IPS DF 19.7 (cell line): Measurements from ENCODE around the gene ADCY10.

Experiments used
- DNase-seq: peaks from one replicate; pipeline ENCODE4 v3.0.0-alpha.2; 2013; ENCODE audit warnings: low read depth, low spot score

Gene ADCY10

DNA sequence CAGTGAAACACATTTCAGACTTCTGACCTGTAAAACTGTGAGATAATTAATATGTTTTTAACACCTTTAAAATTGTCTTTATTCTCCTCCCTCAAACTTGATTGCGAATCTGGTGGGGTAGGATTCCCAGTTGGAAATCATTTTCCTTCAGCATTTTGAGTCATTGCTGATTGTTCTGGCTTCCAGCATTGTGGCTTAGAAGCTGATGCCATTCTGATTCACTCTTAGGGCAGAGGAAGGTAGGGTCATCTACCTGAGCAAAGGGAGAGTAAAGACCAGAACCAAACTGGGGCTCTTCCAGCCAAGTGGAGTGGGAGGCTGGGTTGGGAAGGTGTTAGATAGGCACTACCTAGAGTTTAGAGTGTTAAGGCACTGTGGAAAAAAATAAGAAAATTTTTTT is 131.0 kb downstream of the ADCY10 start:
- DNase-seq = no peak

DNA sequence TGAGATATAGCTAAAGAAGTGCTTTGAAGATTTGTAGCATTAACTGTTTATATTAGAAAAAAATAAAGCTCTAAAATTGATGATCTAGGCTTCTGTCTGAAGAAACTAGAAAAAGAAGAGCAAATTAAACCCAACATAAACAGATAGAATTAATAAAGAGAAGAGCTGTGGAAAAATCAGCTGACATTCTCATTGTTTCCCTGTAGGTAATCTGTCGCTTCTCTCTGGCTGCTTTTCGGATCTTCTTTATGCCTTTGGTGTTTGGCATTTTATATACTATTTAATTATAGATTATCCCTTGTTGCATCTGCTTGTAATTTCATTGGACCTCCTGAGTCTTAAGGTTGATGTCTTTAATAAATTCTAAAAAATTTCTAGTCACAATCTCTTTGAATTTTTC is 132.4 kb downstream of the ADCY10 start:
- no peak for DNase-seq

DNA sequence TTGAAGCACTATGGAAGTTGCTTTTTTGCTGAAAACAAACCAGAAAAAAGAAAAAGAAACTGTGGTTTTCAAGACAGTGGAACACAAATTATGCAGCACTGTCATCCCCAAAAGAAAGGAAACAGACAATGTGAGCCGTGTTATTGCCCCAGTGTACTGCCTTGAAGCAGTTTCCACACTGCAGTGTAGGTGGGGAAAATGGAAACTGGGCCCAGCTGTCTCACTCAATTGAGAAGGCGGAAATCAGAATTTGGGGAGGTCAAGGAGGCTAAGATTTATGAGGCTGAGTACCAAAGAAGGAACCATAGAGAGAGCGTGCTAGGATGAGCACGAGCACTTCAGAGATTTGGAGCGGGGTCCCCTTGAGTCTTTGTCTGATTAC is 136.7 kb downstream of the ADCY10 start:
- DNase-seq = no peak

DNA sequence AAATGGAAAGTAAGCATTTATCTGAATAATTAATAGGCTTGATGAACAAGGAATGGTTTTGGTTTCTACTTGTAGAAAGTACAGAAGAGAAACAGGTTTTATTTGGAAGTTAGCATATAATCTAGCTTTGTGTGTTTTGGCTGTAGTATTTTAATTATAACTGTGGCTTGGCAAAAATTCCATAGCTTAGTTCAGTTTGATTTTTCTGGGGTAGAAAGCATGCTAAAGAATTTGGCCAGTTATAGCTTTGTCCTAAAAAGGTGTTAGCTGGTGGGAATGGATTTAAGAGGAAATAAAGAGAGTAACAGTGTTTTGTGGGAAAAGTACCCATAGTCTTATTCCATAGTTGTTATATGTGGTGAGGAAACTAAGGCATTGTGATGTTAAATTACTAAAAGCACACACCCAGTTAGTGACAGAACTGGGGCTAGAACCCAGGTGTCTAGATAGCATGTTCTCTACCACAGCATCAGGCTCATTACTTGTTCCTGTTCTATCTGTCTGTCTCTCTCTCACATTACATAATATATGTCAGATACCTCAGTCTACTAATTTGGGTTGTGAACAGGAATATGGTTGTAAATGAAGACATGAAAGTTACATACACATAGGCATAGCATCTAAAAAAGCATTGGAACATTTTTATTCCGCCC is 137.2 kb downstream of the ADCY10 start:
- no peak for DNase-seq

DNA sequence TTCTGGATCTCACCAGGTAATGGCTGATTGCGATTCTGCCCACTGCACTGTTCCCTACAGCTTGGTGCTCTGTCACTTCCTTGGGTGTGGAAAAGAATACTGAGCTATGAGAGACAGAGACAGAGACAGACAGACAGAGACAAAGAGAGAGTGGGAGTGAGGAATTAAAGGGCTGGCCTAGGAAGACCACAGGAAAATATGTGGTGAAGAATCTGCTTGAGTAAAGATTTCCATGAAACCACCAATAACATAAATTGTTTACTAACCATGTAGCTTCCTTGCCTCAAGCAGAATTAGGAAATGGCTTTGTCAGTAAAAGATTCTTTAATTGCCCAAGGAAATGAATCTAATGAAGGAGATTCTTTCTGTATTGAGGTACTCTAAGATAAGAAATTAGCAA is 137.8 kb downstream of the ADCY10 start:
- DNase-seq = no peak

DNA sequence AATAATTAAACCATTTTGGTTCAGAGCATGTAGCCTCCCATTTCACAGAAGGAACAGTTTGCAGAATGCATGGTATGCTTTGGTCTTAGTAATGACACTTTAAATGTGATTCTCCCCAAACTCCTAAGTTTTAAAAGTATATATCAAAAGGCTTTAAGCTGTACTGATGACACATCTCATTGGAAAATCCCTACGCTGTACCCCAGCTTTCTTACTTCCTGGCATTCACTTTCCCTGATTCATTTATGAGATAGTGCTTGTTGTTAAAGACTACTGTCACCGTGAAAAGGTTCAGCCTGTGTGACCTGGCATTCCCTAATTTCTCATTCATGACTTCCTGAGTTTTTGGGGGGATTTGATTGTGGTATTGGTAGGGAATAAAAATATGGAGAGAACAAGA is 138.8 kb downstream of the ADCY10 start:
- DNase-seq = no peak

DNA sequence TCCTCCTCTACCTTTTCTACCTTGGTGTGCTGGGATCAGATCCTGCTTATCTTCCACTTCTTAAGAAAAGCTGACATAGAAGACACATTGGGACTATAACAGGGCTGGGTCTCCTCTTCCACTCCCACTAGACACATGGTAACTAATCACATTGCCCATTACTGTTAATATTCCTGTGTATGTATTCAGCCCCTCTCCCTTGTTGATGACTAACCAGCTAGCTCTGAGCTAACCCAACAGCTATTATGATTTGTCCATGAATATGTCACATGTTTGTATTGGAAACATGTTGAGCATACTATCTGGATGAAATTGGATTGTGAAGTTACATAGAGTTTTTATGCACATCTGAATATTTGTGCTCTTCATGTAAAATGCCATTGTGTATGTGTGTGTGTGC is 139.2 kb downstream of the ADCY10 start:
- no peak for DNase-seq

DNA sequence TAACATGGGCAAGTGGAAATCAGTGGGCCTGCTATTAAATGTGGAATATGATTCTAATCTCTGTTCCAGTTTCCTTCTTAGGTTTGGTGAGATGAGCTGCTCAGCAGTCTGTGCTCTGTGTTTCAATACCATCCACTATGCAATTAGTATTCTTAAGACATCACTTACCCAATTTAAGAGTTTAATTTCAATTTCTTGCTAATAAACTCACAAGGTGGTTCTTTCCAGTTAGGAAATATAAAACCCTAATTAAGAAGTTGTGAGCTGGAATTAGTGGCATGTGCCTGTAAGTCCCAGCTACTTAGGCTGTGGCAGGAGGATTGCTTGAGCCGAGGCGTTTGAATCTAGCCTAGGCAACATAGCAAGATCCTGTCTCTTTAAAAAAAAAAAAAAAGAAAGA is 140.4 kb downstream of the ADCY10 start:
- DNase-seq = no peak

DNA sequence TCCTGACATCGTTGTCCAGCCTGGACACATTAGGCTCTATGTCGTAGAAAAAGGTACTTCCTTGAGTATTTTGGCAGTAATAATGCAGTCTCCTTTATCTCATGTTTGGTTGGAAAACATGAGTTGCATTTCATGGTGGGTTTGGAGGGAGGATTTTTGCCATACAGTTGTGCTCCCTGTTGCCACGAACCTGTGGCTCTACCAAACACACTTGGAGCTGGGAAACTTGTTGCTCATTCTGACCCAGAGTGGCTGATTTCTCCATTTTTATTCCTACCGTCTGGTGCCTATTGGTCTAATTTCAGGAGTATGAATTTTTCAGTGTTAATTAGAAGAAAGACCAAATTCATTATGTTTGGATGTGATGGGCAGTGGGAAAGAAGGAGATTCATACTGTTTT is 141.5 kb downstream of the ADCY10 start:
- no peak for DNase-seq

DNA sequence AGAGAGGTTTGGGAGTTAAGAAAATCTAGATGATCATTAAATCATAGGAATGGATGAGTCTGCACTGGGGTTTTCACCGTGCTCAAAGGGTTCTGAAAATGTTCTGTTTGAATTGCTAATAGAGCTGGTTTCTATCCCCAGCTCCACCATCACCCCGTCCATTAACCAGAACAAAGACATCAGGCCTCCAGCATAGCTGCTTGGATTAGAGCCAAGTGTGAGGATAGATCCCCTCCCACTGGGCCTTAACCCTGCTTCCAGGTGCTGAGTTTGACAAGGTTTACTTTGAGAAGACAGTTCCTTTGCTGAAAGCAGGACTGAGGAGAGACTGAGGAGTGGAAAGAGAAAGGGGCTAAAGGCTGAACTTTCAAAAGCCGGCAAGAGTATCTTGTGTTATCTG is 143.8 kb downstream of the ADCY10 start:
- no peak for DNase-seq

DNA sequence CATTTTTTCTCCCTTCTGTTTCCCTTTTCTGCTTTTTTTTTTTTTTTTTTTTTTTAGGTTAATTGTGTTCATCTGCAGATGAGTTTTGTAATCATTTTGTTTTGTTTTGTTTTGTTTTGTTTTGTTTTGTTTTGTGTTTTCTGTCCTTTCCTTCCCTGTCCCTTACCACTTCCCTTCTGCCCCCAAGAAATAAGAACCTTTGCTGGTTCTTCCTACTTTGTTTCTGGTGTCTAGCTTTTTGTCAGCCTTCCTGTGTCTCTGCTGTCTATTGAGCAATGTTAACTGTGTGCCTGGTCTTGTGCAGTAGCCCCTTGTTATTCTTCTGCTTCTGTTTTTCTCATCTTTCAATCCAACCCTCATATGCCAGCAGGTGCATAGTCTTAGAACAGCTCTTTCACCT is 146.2 kb downstream of the ADCY10 start:
- DNase-seq = no peak

DNA sequence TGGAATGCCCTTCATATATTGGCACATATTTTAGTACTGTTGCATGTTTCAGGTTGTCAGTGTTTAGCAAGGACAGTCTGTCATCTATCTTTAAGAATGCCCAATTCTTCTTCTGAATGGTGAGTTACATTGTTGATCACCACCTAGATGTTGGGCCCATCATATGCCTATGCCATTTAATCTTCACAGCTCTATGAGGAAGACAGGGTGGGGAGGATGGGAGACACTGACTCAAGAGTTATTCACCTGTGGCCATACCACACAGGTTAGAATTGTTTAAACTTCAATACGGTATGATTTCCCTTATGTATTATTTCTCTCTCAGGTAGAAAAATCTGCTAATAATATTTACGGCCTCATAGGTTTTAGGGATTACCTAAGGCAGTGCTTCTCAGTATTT is 147.4 kb downstream of the ADCY10 start:
- DNase-seq = no peak

DNA sequence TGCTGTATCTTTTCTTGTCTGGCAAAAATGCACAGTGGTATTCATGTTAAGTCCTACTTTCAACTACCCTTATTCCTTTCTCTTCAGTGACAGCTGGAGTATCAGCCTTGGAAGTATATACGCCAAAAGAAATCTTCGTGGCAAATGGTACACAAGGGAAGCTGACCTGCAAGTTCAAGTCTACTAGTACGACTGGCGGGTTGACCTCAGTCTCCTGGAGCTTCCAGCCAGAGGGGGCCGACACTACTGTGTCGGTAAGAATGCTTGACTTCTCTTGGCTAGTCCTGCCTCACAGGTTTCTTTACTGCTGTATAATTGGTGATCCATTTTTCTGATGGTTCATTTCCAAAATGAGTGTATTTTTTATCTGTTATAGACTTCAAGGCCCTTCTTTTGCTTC is 148.4 kb downstream of the ADCY10 start:
- no peak for DNase-seq

DNA sequence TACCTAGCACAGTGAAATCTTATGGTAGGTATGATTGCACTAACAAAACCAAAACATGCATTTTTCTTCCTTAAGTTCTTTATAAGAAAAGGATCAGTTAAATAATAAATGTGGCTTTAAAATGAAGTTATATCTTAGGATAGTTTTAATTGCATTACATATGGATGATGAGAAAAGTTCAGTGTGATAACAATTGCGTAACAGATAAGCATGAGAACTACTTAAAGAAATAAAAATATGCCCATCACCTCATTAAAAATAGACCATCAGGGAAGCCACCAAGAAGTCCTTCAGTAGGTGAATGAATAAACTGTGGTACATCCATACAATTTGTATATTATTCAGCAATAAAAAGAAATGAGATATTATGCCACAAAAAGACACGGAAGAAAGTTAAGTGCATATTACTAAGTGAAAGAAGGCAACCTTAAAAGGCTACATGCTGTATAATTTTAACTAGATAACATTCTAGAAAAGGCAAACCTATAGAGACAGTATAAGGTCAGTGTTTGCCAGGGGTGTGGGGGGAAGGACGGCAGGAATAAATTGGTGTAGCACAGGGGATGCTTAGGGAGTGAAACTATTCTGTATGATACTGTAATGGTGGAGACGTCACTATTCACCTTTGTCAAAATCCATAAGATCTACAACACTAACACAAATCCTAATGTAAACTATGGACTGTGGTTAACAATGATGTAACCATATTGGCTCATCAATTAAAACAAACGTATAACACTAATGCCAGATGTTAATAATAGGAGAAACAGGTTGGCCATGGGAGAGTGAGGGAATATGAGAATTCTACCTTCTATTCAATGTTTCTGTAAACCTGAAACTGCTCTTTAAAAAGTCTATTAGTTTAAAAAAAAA is 149.2 kb downstream of the ADCY10 start:
- DNase-seq = no peak

DNA sequence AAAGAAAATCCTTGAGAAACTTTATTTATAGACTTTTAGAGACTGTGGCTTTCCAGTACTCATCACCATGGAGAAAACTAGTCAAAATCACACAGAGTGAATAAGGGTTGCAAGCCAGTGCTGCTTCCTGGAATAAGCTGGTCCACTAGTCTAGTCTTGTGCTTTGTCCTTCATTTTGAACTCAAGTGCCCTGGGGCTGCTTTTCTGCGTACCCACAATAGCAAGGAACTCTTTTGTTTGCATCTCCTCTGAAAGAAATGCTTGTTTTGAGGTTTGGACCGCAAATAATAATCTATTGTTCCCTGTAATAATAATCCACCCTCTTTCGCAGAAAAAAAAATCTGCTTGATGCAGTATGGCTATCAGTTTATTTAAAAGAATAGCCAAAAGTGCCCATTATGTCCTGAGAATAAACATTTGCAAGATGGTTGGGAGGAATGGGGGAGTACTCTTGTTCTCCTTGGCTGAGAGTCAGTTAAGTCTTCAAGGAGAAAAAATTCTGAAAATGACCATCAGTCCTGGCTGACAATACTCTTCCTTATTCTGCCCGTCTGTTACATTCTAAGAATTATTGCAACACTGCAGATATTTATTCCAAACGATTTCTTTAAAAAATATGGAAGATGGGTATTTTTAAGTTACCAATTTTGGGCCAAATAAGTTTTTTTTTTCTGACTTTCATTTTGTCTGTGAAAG is 150.3 kb downstream of the ADCY10 start:
- DNase-seq = no peak

DNA sequence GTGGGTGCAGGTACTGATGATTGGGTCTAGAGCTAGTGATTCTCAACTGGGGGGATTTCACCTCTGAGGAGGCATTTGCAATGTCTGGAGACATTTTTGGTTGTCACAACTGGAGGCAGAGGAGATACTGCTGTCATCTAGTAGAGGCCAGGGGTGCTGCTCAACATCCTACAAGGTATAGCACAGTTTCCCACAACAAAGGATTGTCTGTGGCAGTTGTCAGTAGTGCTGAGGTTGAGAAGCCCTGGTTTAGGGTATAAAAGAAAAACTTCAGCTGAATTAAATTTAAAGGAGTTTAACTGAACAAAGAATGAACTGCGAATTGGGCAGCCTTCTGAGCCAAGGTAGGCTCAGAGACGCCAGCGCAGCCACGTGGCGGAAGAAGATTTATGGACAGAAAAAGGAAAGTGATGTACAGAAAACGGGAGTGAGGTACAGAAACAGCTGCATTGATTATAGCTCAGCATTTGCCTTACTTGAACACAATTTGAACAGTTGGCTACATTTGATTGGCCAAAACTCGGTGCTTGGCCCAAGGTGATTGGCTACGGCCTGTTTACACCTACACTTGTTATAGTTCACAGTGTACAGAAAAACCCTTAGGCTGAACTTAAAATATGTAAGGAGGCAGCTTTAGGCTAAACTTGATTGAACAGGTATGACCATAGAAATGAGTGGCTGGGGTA is 151.7 kb downstream of the ADCY10 start:
- no peak for DNase-seq

DNA sequence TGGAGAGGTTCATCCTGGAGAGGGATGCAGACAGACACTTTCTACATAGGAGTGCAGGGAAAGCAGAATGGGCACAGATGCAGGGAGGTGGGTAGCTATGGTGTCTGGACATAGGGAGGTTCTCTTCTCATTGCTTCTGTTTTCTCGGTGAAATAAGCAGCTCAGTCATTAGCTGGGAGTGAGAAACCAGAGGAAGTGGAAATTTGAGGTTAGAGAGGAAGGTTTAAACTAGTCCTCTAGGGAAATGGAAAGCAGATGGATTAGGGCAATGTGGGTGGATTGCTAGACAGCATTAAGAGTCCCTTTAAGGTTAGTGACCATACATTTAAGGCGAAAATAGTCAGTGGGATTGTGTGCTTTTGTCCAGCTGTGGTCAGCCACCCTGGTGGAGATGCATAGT is 152.5 kb downstream of the ADCY10 start:
- DNase-seq = no peak
